Measurements from ENCODE around the gene TACC2.

Gene TACC2

GRCh38 chr10:122127943-122128342 is 139.0 kb downstream of the TACC2 start:
- DNase-seq, result no peak

DNA sequence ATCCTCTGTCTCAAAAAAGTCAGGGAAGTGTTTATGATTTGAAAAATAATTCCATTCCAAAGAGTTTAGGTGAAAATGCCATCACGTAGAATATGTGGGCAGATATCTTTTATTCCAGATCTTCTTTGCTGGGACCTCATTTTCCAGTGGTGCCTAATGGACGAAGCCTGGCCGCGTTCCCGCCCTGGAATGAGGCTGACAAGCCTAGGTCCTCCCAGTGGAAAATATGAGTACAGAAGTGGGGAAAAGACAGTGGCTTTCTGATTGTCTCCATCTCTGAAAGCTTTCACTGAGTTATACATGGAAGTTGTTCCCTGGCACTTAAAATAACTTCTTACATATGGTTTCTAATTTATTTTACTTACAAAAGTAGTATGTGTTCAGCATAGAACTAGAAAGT is 139.4 kb downstream of the TACC2 start:
- no peak for DNase-seq

DNA sequence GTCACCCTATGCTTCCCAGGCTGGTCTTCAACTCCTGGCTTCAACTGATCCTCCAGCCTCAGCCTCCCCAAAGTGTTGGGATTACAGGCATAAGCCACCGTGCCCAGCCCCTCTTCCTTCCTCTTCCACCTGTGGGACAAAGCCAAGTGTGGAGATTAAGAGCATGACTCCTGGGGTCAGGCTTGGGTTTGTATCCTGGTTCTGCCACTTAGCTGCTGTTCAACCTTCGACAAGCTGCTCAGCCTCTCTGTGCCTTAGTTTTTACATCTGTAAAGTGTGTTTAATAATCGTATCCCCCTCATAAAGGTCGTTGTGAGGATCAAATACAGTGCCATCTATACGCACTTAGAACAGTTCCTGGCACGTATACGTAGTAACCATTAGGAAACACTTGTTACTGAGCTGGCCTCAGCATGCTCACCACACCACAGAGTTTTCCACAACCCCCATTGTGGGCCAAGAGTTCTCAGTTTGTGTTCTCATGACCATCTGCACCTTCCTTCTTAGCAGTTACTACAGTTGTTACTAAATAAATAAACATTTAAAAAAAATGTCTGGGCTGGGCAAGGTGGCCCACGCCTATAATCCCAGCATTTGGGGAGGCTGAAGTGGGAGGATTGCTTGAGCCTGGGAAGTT is 141.6 kb downstream of the TACC2 start:
- no peak for DNase-seq

DNA sequence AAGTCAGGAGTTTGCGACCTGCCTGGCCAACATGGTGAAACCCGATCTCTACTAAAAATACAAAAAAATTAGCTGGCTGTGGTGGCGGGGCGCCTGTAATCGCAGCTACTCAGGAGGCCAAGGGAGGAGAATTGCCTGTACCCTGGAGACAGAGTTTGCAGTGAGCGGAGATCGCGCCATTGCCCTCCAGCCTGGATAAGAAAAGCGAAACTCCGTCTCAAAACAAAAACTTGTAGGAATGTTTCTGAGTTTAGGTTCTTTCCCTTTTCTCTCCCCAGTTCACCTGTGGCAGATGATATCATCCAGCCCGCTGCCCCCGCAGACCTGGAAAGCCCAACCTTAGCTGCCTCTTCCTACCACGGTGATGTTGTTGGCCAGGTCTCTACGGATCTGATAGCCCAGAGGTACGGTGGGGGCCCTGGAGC is 143.4 kb downstream of the TACC2 start:
- no peak for DNase-seq

DNA sequence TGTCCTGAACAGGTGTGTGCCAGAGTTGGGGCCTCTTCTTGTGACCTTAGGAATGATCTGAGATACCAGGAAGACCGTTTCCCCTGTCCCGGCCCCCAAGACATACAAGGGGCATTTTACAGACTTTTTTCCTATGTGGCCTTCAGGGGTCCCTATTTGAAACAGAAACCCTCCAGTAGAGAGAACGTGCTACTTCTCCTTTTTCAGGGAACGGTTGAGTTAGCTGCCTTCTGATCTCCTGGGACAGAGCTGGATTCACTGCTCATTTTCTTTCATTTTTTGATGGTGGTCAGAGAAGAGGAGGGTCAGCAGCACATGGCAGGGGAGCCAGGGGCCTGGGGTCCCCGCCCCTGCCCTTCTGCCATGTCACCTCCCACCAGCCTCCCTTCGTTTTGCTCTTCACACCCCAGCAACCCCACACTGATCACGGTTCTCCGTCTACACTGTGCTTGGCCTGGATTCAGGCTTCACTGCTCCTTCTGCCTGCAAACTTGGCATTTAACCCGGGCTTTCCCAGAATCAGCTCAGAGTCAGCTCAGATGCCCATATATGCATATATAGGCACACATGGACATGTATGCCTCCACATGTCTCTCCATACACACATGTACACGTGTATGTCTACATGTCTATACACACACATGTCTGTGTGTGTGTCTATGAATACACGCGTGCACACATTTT is 144.1 kb downstream of the TACC2 start:
- no peak for DNase-seq

DNA sequence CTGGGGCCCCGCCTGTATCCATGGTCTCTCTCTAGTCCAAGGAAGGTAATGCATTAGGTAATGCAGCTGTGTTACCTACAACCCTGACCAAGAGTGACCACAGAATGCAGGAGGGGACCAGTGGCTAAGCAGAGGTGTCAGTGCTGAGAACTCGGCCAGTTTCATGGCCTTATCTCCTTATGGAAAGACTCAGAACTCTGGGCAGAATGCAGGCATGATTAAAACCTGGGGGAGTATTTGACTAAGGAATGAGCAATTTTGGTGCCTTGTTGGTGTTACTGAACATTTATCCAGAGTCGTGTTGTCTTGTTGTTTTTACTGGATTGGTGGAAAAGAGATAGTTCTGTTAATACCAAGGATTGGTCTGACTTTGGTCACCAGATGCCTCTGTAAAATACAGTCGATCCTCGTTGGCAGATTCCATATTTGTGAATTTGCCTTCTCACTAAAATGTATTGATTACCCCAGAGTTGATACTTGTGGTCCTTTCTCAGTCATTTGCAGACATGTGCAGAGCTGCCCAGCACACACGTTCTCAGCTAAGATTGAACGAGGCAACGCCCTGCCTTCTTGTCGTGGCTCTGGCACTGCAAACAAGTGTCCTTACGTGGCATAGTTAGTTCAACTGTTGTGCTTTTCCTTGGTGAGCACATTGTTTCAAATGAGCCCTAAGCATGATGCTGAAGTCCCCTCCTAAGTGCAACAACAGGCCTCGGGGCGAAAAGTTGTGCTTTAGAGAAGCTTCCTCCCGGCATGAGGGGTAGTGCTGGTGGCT is 146.5 kb downstream of the TACC2 start:
- DNase-seq, result no peak

DNA sequence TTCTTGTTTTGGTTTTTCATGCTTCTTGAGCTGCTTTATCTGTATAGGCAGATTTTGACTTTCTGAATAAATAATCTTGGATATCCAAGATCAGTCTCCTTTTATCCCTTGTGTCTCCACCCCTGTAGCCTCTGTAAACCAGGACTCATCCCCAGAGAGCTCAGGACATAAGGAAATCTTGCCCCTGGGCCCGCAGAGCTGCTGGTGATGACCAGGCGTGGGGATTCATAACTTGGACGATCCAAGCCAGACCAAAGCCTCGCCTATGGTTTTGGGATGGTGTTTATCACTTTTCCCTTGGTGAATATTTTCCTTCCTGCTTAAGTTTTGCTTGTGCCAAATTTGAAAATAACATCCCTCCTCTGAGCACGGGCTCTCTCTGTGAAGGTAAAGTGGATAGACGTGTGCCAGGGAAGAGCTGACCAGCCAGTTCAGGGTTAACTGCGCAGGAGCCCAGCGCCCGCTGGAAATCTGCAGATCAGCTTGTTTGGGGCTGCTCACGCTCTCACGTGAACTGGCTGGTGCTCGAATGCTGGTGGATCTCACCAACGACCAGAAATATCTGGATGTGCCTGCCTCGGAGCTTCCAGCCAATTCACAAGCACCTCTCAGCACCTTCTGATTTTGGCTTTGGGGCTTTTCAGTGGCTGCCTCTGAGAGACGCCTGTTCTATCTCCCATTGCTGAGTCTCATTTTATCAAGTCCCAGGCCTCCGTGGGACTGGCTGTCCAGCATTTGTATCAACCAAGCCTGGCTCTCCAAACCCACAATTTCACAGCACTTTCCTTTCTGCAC is 150.1 kb downstream of the TACC2 start:
- DNase-seq, result no peak

- DNase-seq, result no peak
Measured at GRCh38 chr10:122139627-122140170, 150.7 kb downstream of the TACC2 start.

- DNase-seq, result no peak
Measured at GRCh38 chr10:122140461-122140902, 151.5 kb downstream of the TACC2 start.

GRCh38 chr10:122140941-122141623 is 152.1 kb downstream of the TACC2 start:
- DNase-seq, result no peak

GRCh38 chr10:122141821-122142640 is 153.1 kb downstream of the TACC2 start:
- no peak for DNase-seq

DNA sequence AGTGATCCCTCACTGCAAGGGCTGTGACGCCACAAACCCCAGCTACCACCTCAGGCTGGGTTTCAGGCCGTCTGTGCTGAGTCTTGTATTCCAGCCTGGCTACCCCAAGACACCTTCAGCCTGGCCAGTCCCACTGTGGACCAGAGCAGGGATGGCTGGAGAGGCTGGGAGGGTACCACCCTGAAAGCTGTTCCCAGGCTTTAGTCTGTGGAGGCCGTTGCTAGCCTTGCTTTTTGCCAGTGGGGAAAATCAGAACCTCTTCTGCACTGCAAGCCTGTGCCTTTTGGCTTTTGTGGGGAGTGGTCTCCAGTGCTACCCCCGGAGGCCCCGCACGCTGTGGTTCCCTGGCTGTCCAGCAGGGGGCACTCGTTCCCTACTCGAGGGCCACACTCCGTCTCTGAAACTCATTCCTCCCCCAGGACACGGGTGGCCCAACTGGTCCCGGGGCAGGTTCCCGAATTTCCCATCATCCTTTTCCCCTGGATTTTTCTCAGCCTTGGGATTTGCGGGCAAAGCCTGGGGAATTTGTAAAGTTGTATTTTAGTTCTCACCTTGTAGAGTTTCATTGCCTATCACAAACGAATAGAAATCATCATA is 153.8 kb downstream of the TACC2 start:
- DNase-seq, result peak in 3 of 6 experiments; percentile 4 to 11 (median 5)

GRCh38 chr10:122143238-122143841 is 154.4 kb downstream of the TACC2 start:
- DNase-seq, result no peak

DNA sequence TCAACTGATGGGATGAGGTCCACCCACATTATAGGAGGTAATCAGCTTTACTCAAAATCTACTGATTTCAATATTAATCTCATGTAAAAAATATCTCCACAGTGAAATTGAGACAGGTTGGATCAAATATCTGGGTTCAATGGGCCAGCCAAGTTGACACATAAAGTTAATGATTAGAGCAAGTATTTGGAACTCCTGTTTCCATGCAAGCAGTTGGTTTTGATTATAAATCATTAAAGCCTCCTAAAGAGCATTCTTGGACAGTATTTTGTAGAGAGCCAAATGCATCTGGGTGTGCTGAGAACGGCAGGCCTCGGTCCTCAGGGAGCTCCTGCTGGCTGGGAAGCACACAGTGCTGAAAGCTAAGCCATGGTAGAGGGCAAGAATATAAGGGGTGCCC is 155.2 kb downstream of the TACC2 start:
- DNase-seq, result no peak

- DNase-seq, result no peak
Measured at GRCh38 chr10:122145113-122145512, 156.2 kb downstream of the TACC2 start.

DNA sequence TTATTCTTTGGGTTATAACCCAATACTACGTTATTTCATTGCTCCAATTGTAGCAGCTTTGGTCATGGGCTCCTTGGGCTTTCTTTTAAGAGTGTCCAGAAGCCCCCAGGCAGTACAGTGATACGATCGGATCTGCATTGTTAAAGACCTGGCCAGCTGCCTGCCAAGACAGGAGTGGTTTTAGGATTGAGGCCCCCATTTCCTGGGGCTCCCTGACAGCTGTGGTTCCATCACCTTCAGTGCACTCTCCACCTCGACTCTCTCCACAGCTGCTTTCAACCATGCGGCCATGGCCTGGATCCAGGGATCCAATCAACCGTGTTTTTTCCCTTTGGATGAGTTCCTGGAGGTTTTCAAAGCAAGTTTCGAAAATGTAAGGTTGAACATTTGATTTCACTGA is 158.7 kb downstream of the TACC2 start:
- DNase-seq, result no peak

- no peak for DNase-seq
Measured at GRCh38 chr10:122148876-122149560, 160.1 kb downstream of the TACC2 start.

- DNase-seq, result no peak
Measured at GRCh38 chr10:122149561-122150505, 160.9 kb downstream of the TACC2 start.

Data from stimulated activated naive CD4-positive, alpha-beta T cell (primary cell).